Fibroblast of pulmonary artery (primary cell): ENCODE results near the gene EPHA10.

Experiments used
- DNase-seq: peaks from one replicate; pipeline ENCODE4 v3.0.0-alpha.2; 2010; ENCODE audit warnings: low read depth
- H3K4me3 ChIP-seq: replicated peaks from 2 replicates; pipeline ENCODE4 v1.5.1; 2011; ENCODE audit warnings: low read depth, mild to moderate bottlenecking, control low read depth, low read length, moderate library complexity
- TF ChIP-seq, protein P1 (sequence below): IDR thresholded peaks from 2 replicates; pipeline ENCODE4 v1.5.1; 2011; ENCODE audit warnings: mild to moderate bottlenecking, control low read depth, low read length, inconsistent platforms; ENCODE audit errors: missing control alignments

Gene EPHA10

DNA sequence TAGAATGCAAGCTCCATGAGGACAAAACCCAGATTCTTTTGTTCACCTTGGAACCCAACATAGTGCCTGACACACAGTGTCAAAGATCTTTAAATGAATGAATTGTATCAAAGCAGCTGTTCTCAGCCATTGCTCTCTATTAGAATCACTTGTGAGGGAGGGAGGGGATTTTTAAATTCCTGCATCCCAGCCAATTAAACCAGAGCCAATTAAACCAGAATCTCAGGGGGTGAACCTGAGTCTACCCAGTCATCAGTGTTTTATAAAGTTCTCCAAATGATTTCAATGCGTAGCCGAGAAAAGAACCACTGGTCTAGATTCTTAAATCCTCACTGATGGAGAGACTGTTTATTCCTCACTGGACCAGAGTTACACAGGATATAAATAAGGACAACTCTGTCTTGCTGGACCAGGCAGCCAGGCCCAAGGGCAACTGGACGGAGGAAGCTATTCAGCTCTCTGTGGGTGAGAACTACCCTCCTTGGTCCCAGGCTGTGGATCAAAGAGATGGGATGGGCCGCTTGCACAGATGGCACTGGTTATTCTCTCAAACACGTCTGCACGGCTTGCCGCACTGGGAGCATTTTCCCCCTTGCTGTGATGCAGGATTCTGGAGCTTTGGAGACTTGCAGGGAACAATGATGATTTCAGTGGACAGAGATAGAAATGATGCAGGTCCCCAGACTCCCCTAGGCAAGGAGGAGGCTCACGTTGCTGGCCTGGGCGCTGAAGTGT is 92.6 kb downstream of the EPHA10 start:
- no peak for DNase-seq
- no peak overlapping the region for H3K4me3 ChIP-seq
- TF ChIP-seq, protein P1, sequence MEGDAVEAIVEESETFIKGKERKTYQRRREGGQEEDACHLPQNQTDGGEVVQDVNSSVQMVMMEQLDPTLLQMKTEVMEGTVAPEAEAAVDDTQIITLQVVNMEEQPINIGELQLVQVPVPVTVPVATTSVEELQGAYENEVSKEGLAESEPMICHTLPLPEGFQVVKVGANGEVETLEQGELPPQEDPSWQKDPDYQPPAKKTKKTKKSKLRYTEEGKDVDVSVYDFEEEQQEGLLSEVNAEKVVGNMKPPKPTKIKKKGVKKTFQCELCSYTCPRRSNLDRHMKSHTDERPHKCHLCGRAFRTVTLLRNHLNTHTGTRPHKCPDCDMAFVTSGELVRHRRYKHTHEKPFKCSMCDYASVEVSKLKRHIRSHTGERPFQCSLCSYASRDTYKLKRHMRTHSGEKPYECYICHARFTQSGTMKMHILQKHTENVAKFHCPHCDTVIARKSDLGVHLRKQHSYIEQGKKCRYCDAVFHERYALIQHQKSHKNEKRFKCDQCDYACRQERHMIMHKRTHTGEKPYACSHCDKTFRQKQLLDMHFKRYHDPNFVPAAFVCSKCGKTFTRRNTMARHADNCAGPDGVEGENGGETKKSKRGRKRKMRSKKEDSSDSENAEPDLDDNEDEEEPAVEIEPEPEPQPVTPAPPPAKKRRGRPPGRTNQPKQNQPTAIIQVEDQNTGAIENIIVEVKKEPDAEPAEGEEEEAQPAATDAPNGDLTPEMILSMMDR = no peak

DNA sequence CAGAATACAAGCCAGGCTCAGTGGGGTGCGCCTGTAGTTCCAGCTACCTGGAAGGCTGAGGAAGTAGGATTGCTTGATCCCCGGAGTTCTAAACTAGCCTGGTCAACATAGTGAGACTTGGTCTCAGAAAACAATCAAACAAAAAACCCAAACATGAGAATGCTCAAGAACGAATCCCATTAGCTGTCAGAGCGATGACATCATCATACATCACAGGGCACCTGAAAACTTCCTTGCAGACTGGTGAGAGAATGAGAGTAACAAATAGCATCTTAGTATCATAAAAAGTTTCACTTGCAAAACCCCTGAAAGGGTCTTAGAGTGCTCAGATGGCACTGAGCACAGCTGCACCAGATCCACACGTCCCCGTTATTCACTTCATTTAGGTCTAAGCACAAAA is 93.7 kb downstream of the EPHA10 start:
- no peak overlapping the region for H3K4me3 ChIP-seq
- TF ChIP-seq, protein P1 = no peak
- DNase-seq = no peak

GRCh38 chr1:37670133-37670532 is 94.8 kb downstream of the EPHA10 start:
- no peak for DNase-seq
- TF ChIP-seq, protein P1 = no peak
- H3K4me3 ChIP-seq = no peak overlapping the region

DNA sequence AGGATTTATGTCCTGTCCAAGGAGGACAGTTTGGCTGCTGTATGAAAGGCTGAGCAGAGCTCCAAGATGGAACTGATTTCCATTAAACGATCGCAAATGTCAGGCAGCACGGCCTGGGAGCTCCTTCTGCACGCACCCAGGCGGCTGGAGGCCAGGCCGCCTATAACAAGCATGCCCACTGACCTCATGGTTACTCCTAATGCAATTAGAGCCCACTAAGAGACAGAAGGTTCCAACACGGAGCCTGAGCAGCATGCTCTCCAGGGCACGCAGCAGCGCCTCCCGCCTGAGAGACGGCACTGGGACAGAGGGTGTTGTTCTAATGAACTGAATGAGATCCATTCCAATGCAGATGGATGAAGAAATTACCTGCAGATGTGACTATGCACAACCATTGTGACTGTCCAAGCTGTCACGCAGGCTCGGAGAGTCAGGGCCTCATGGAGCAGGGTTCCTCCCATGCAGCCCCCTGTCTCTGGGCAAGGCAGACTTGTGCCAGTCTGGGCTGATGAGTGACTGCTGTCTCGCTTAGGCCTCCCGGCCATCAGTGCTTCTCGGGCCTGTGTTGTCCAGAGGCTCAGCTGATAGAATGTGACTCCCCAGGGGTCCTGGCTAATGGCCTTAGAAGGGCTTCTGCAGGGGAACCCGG is 97.8 kb downstream of the EPHA10 start:
- DNase-seq = no peak
- TF ChIP-seq, protein P1 = no peak
- H3K4me3 ChIP-seq = no peak overlapping the region

GRCh38 chr1:37666241-37666867 is 98.6 kb downstream of the EPHA10 start:
- no peak for DNase-seq
- no peak overlapping the region for H3K4me3 ChIP-seq
- TF ChIP-seq, protein P1 = no peak
